OCI-LY3 (cell line): ENCODE results near the gene MAML1.
A peak's percentile ranks its signal among the peaks of the same experiment; 100 is the strongest.

Source experiments
- EZH2phosphoT487 ChIP-seq: fragments of 200-600 bp; shearing (Covaris generic); IDR thresholded peaks from 2 replicates; pipeline ENCODE4 v1.6.1; 2018; ENCODE audit warnings: antibody characterized with exemption, mixed run types, low read depth
- TF ChIP-seq, protein P1 (sequence below): fragments of 200-600, 300-600 bp; sonication (generic); IDR thresholded peaks from 2 replicates; pipeline ENCODE4 v1.5.1; 2014; ENCODE audit warnings: antibody characterized with exemption, low read length, low read depth

DNA sequence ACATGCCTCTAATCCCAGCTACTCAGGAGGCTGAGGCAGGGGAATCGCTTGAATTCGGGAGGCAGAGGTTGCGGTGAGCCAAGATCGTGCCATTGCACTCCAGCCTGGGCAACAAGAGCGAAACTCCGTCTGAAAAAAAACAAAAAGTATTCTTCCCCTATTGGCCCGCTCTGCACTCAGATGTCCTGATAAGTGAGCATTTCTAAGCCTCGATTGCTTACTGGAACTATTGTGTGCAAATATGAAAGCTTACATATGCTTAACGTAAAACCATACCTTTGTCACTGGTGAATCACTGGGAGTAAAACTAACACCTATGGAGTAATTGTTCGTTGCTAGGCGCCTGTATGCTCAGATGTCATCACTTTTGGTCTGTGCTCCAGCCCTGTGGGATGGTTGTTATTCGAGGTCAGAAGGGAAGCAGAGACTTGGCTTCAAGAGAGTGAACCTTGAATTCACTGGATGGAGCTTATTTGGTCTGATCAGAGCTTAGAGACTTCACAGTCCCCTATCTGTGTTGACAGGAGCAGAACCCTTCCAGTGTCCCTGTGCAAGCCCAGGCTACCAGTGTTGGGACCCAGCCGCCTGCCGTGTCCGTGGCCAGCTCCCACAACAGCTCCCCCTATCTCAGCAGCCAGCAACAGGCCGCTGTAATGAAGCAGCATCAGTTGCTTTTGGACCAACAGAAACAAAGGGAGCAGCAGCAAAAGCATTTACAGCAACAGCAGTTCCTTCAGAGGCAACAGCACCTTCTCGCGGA lies 35.9 kb downstream of the MAML1 start:
- TF ChIP-seq, protein P1, sequence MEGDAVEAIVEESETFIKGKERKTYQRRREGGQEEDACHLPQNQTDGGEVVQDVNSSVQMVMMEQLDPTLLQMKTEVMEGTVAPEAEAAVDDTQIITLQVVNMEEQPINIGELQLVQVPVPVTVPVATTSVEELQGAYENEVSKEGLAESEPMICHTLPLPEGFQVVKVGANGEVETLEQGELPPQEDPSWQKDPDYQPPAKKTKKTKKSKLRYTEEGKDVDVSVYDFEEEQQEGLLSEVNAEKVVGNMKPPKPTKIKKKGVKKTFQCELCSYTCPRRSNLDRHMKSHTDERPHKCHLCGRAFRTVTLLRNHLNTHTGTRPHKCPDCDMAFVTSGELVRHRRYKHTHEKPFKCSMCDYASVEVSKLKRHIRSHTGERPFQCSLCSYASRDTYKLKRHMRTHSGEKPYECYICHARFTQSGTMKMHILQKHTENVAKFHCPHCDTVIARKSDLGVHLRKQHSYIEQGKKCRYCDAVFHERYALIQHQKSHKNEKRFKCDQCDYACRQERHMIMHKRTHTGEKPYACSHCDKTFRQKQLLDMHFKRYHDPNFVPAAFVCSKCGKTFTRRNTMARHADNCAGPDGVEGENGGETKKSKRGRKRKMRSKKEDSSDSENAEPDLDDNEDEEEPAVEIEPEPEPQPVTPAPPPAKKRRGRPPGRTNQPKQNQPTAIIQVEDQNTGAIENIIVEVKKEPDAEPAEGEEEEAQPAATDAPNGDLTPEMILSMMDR, result peak; percentile 5; the same call in 1 of the 2 replicates
- TF ChIP-seq EZH2phosphoT487, result no peak
